ENCODE data around the gene TNFRSF9. TPM values are rescaled to one million over a fixed set of nuclear protein-coding genes. Genes with fewer than 3 reads are reported as not detected.

TNFRSF9 gene
- total RNA-seq, 1 experiment from 2014 or later: 10.5 TPM

DNA sequence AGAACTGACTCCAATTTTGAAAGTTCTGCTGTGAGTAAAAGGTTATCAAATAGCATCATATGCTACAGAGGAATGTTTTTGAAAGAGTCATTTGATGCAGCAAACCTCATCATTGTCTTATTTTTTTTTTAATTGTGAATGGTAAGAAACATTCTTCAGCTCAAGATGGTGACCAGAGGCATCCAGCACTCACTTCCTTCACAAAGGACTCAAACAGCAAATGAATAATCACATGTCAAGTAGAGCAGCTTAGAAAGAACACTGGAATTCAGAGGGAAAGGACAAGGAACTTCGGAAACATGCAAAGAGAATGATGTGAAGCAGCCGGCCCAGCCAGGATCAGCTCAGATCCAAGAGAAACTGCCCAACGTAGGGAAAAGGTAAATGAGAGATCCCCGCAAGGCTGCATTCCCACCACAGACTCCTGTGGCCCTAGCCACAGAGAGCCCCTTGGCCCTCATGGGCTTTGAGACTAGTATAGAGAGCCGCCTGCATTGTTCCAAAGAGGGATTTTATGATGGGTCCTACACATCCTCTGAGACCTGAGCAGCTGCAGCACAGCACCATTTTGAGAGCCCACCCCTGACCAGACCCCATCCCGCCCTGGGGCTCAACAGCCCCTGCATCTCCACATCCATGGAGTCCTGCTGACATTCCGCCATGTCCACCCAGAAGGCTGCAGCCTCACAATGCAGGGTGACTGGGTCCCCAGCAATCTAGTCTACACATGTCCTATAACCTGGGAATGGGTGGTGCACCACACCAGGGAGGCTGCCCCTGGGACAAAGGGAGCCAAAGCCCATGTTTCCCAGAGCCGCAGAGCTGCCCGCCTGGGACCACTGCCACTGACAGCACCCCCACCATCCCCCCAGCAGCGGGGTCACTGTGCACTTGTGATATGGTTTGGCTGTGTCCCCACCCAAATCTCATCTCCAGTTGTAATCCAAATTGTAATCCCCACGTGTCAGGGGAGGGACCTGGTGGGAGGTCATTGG, 66.5 kb downstream of the TNFRSF9 start:
- no peak for DNase-seq (ENCODE audit: low read depth)

DNA sequence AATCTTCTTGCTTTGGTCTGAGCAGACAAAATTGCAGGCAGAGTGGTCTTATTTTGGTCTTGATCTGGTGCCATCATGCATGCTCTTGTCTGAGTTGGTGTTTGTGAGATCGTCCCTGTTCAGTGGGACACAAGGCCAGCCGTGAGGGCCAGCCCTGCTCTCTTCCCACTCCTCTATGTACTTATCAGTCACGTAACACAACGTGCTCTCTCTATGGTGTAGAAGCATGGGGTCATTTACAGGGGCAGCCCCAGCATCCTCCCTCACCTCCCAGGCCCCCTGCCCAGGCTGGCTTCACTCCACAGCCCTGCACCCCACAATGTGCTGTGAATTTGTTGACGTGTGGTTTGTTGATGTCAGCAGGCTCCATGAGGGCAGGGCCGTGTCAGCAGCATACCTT, 69.5 kb downstream of the TNFRSF9 start:
- DNase-seq (ENCODE audit: low read depth): no peak

DNA sequence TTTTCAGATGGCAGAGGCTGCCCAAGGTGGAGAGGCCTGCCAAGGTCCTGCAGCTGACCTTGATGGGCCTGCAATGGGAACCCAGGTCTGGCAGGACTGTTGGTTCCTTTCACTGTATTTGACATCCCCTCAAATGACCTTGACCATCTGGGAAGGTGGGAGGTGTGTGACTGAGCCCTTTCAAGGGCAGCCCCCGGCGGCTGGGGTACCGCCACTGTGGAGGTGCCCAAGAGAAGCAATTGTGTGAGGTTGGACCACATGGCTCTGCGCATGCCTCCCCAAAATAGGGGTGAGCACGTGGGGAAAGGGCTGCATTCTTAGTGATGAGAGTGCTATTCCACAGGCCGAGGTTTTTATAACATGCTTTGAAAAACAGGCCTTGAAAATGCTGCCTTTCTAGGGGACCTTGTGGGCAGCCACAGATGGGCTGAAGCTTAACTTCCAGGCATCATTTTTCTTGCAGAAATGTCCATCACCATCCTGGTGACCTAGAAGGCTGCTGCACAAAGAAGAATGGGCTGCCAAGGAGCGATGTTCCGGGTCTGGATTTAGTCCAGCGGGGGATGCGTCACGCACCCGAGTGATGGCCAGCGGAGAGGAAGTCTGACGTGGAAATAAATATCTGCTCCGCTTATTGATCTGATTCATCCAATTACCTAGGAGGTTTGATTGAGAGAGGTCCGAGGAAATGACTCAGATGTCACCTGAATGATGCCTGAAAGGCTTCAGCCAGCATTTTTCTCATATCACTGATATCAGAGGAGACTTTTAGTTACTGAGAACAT, 71.3 kb downstream of the TNFRSF9 start:
- DNase-seq (ENCODE audit: low read depth): no peak

DNA sequence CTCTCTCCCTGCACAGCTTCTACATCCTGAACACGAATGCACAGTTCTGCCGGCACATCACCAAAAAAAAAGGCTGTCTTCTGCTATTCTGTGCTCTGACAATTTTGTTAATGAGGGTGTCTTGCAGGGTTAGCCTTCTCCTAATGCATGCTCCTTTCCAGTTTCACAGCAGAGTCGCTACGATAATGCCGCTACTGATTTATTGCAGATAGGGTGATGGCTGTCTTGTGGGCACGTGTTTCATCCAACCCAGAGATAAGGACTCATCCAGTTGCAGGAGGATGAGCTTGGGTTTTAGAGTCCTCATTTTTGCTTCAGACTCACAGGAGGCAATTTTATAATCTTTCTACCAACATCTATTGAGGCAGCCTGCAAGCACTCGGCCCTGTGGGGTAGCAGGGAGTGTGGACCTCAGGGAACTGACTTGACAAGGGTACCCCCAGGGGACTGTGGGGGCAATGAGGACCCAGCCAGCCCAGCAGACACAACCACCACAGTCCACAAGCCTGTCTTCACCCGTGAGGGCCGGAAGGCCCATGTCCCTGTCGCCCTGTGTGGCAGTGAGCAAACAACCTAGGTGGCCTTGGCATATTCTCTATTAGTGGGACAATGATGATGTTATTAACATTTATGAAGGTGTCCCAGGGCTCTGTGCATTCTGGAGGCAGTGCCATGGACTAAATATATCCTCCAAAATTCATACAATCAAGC, 72.4 kb downstream of the TNFRSF9 start:
- no peak for DNase-seq (ENCODE audit: low read depth)

DNA sequence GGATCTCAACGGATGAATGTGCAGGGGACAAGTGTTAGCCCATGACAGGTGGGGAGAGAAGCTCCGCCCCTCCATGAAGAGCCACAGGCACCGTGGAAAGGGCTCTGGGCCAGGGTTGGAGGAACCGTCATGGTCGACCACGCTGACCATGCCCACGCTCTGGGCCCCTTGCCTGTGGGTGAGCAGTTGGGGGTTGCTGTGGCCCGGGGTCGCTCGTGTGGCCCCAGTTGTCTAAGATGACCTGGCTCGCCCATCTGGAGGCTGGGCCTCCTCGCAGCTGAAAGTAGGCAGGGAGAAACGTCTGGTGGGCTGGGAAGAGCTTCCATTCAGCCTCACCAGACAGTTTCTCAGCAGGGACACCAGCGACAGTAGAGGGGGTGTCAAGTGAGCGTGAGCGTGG, 74.7 kb downstream of the TNFRSF9 start:
- no peak for DNase-seq (ENCODE audit: low read depth)

Other genes with a start within 250 kb of the TNFRSF9 start
- gene VAMP3, start 169.5 kb downstream of the TNFRSF9 start, total RNA-seq (2014; rRNA removed; shearing (Covaris generic)): 146 and 198 TPM in 2 replicates
- 10.5 and 16.8 TPM in 2 replicates for gene PER3, start 156.5 kb downstream of the TNFRSF9 start, total RNA-seq (2014; rRNA removed; shearing (Covaris generic))
- gene UTS2, start 87.8 kb downstream of the TNFRSF9 start, total RNA-seq (2014; rRNA removed; shearing (Covaris generic)): 0.05 TPM in 1 of 2 replicates, not detected in the other
- 231 and 297 TPM in 2 replicates for gene PARK7, start 20.9 kb upstream of the TNFRSF9 start, total RNA-seq (2014; rRNA removed; shearing (Covaris generic))
- gene ERRFI1, start 85.5 kb upstream of the TNFRSF9 start, total RNA-seq (2014; rRNA removed; shearing (Covaris generic)): 127 and 146 TPM in 2 replicates

All from M059J (cell line).